ENCODE data around the gene RP9.

RP9 gene

DNA sequence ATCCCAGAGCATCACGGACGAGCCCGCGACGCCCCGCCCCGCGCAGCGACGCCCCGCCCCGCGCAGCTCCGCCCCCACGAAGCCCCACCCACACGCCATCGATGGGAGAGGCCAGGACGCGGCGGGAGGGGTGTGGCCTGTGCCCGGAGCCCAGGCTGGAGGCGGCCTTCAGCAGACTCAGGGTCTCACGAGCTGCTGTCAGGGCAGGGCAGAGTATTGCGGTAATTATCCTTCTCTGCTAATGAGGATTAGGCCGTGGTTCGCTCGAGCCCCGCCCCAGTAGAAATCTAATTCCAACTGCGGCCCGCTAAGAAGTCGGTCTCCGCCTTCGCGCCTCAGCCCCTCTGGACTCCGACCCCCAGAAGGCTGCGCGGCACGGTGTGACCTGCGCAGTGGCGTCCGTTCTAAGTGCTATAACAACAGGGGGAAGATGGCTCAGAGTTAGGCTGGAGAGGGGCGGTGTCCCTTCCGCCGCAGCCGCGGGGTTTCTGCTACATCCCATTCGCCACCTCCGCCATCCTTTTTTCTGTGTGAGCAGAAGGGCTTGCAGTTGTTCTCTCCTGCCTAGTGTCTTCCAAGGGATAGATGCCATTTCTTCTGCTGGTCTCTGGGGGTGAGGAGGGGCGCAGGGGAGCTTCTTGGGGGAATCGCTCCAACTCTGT, 46.3 kb downstream of the RP9 start (continued):
- no peak for TF ChIP-seq ZNF221 (tag by site-specific recombination; IDR thresholded peaks at IDR 0.05; ENCODE audit: borderline replicate concordance)
- TF ChIP-seq ZNF366 (tag by site-specific recombination; conservative IDR thresholded peaks at IDR 0.05) = 0 out of 2 replicates have a peak, but pooled peaks have one; percentile 11
- peak; percentile 44 for TF ChIP-seq ZXDB (tag by site-specific recombination; IDR thresholded peaks at IDR 0.05)

GRCh38 chr7:33062023-33062781, 47.0 kb downstream of the RP9 start, which contains the start of gene NT5C3A:
TSS of gene NT5C3A (minus strand) at chr7:33062776. CDS start at chr7:33062705, 71 bp downstream.
- H3K4me3 ChIP-seq (ENCODE audit: low read depth, low read length) = peak within 1 kb of the TSS; percentile 86
- no peaks in the 10 kb centered on the region for H3K4me1 ChIP-seq (ENCODE audit: control insufficient read depth, insufficient read depth, low read length)
- POLR2A ChIA-PET = interaction anchor here (0.6 to 2.3 kb wide), 12 partner anchors 9 to 567 kb away, joined by 3 to 17 read pairs (median 6); partner anchors contain the start of genes AVL9, BBS9, FKBP9 and KBTBD2
- peaks cover 1 to 2% of the 10 kb centered on the region in 2 experiments; a peak in 2 of 3 replicates for H3K36me3 ChIP-seq (ENCODE audit: control insufficient read depth in 2 of 2, insufficient read depth in 1 of 2, low read length in 2 of 2)
- peak within 1 kb of the TSS; percentile 89 for H3K27ac ChIP-seq (ENCODE audit: extremely low read depth, low read depth, low read length)
- no peaks in the 10 kb centered on the region for H3K9me3 ChIP-seq (ENCODE audit: control insufficient read depth, insufficient read depth, low read depth, low read length)
- CTCF ChIA-PET = interaction anchor here (0.5 to 1.6 kb wide), 6 partner anchors 19 to 216 kb away, joined by 3 to 6 read pairs (median 4); no protein-coding TSS in a partner anchor
- TF ChIP-seq, protein P1, sequence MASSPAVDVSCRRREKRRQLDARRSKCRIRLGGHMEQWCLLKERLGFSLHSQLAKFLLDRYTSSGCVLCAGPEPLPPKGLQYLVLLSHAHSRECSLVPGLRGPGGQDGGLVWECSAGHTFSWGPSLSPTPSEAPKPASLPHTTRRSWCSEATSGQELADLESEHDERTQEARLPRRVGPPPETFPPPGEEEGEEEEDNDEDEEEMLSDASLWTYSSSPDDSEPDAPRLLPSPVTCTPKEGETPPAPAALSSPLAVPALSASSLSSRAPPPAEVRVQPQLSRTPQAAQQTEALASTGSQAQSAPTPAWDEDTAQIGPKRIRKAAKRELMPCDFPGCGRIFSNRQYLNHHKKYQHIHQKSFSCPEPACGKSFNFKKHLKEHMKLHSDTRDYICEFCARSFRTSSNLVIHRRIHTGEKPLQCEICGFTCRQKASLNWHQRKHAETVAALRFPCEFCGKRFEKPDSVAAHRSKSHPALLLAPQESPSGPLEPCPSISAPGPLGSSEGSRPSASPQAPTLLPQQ (tag by site-specific recombination; IDR thresholded peaks at IDR 0.05) = peak; percentile 56; the same call in 1 of the 2 replicates
- TF ChIP-seq, protein P2, sequence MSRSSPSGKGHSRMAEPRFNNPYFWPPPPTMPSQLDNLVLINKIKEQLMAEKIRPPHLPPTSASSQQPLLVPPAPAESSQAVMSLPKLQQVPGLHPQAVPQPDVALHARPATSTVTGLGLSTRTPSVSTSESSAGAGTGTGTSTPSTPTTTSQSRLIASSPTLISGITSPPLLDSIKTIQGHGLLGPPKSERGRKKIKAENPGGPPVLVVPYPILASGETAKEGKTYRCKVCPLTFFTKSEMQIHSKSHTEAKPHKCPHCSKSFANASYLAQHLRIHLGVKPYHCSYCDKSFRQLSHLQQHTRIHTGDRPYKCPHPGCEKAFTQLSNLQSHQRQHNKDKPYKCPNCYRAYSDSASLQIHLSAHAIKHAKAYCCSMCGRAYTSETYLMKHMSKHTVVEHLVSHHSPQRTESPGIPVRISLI (tag by site-specific recombination; IDR thresholded peaks at IDR 0.05) = peak; percentile 94
- TF ChIP-seq ZSCAN4 (tag by site-specific recombination; IDR thresholded peaks at IDR 0.05) = 0 out of 2 replicates have a peak, but pooled peaks have one; percentile 28
- no peak for TF ChIP-seq ZNF114 (tag by site-specific recombination; IDR thresholded peaks at IDR 0.05)
- TF ChIP-seq ZNF501 (tag by site-specific recombination; IDR thresholded peaks at IDR 0.05) = peak; percentile 82
- TF ChIP-seq ZFP37 (tag by site-specific recombination; IDR thresholded peaks at IDR 0.05) = 0 out of 2 replicates have a peak, but pooled peaks have one; percentile 34
- peak; percentile 97 for TF ChIP-seq ZBTB26 (tag by site-specific recombination; optimal IDR thresholded peaks at IDR 0.05)
- peak; percentile 83 for TF ChIP-seq ZBTB17 (tag by site-specific recombination; IDR thresholded peaks at IDR 0.05)
- TF ChIP-seq ZNF600 (tag by site-specific recombination; IDR thresholded peaks at IDR 0.05) = 0 out of 2 replicates have a peak, but pooled peaks have one; percentile 37
- TF ChIP-seq ZNF335 (tag by site-specific recombination; conservative IDR thresholded peaks at IDR 0.05) = peak; percentile 63
- TF ChIP-seq, protein P3, sequence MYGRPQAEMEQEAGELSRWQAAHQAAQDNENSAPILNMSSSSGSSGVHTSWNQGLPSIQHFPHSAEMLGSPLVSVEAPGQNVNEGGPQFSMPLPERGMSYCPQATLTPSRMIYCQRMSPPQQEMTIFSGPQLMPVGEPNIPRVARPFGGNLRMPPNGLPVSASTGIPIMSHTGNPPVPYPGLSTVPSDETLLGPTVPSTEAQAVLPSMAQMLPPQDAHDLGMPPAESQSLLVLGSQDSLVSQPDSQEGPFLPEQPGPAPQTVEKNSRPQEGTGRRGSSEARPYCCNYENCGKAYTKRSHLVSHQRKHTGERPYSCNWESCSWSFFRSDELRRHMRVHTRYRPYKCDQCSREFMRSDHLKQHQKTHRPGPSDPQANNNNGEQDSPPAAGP (tag by site-specific recombination; IDR thresholded peaks at IDR 0.05) = 0 out of 2 replicates have a peak, but pooled peaks have one; percentile 20
- TF ChIP-seq, protein P4, sequence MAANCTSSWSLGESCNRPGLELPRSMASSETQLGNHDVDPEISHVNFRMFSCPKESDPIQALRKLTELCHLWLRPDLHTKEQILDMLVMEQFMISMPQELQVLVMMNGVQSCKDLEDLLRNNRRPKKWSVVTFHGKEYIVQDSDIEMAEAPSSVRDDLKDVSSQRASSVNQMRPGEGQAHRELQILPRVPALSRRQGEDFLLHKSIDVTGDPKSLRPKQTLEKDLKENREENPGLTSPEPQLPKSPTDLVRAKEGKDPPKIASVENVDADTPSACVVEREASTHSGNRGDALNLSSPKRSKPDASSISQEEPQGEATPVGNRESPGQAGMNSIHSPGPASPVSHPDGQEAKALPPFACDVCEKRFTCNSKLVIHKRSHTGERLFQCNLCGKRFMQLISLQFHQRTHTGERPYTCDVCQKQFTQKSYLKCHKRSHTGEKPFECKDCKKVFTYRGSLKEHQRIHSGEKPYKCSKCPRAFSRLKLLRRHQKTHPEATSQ (tag by site-specific recombination; IDR thresholded peaks at IDR 0.05) = peak; percentile 65; the same call in 1 of the 2 replicates
- 0 out of 2 replicates have a peak, but pooled peaks have one; percentile 40 for TF ChIP-seq ZNF785 (tag by site-specific recombination; IDR thresholded peaks at IDR 0.05)
- peak; percentile 43; the same call in 1 of the 2 replicates for TF ChIP-seq ZNF2 (tag by site-specific recombination; IDR thresholded peaks at IDR 0.05)
- peak; percentile 46; the same call in 1 of the 2 replicates for TF ChIP-seq ZFHX2 (tag by site-specific recombination; conservative IDR thresholded peaks at IDR 0.05)
- 0 out of 2 replicates have a peak, but pooled peaks have one; percentile 33 for TF ChIP-seq PBX3 (CRISPR knock-in tag; IDR thresholded peaks at IDR 0.05)
- peak; percentile 28; the same call in 1 of the 2 replicates for TF ChIP-seq ZBTB48 (tag by site-specific recombination; IDR thresholded peaks at IDR 0.05)
- no peak for TF ChIP-seq GFI1B (tag by site-specific recombination; IDR thresholded peaks at IDR 0.05)
- peak; percentile 10; the same call in 1 of the 2 replicates for TF ChIP-seq ZNF76 (tag by site-specific recombination; IDR thresholded peaks at IDR 0.05; ENCODE audit: borderline replicate concordance, low read depth)
- 0 out of 2 replicates have a peak, but pooled peaks have one; percentile 34 for TF ChIP-seq YY1 (tag by site-specific recombination; IDR thresholded peaks at IDR 0.05)
- TF ChIP-seq ZNF391 (tag by site-specific recombination; IDR thresholded peaks at IDR 0.05; ENCODE audit: borderline replicate concordance, low read depth) = no peak
- TF ChIP-seq SETDB1 (IDR thresholded peaks at IDR 0.05; ENCODE audit: insufficient read length, low read length) = no peak

All from HEK293 (cell line).